ENCODE measurements around the gene GNG12. TPM values are rescaled to one million over a fixed set of nuclear protein-coding genes. Genes with fewer than 3 reads are reported as not detected.

Gene GNG12
- total RNA-seq, 1 experiment from 2014 or later: 23.7 TPM

- Mint-ChIP-seq H3K36me3 (no peaks in the 10 kb centered on the region), H3K4me1 (peaks cover 16% of the 10 kb centered on the region), H3K9me3 (no peaks in the 10 kb centered on the region), H3K27ac (no peak overlapping the region), H3K4me3 (no peak overlapping the region), H3K27me3 (ENCODE audit: low read depth) (no peaks in the 10 kb centered on the region; the same call in 1 of the 2 replicates)
- DNase-seq (ENCODE audit: low spot score) (no peak), ATAC-seq (no peak)
- ChIA-PET CTCF (interaction anchor here (0.6 to 6.4 kb wide), 8 partner anchors 10 to 237 kb away, joined by 3 to 108 read pairs (median 6); no protein-coding TSS in a partner anchor), POLR2A (no interaction called here)
- TF ChIP-seq, protein P1, sequence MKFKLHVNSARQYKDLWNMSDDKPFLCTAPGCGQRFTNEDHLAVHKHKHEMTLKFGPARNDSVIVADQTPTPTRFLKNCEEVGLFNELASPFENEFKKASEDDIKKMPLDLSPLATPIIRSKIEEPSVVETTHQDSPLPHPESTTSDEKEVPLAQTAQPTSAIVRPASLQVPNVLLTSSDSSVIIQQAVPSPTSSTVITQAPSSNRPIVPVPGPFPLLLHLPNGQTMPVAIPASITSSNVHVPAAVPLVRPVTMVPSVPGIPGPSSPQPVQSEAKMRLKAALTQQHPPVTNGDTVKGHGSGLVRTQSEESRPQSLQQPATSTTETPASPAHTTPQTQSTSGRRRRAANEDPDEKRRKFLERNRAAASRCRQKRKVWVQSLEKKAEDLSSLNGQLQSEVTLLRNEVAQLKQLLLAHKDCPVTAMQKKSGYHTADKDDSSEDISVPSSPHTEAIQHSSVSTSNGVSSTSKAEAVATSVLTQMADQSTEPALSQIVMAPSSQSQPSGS (CRISPR knock-in tag; IDR thresholded peaks at IDR 0.05; ENCODE audit: borderline replicate concordance, low read depth): no peak
- TF ChIP-seq FOXJ3 (CRISPR knock-in tag; IDR thresholded peaks at IDR 0.05; ENCODE audit: borderline replicate concordance): no peak
- TF ChIP-seq TEAD1 (CRISPR knock-in tag; IDR thresholded peaks at IDR 0.05): no peak
- TF ChIP-seq, protein P2, sequence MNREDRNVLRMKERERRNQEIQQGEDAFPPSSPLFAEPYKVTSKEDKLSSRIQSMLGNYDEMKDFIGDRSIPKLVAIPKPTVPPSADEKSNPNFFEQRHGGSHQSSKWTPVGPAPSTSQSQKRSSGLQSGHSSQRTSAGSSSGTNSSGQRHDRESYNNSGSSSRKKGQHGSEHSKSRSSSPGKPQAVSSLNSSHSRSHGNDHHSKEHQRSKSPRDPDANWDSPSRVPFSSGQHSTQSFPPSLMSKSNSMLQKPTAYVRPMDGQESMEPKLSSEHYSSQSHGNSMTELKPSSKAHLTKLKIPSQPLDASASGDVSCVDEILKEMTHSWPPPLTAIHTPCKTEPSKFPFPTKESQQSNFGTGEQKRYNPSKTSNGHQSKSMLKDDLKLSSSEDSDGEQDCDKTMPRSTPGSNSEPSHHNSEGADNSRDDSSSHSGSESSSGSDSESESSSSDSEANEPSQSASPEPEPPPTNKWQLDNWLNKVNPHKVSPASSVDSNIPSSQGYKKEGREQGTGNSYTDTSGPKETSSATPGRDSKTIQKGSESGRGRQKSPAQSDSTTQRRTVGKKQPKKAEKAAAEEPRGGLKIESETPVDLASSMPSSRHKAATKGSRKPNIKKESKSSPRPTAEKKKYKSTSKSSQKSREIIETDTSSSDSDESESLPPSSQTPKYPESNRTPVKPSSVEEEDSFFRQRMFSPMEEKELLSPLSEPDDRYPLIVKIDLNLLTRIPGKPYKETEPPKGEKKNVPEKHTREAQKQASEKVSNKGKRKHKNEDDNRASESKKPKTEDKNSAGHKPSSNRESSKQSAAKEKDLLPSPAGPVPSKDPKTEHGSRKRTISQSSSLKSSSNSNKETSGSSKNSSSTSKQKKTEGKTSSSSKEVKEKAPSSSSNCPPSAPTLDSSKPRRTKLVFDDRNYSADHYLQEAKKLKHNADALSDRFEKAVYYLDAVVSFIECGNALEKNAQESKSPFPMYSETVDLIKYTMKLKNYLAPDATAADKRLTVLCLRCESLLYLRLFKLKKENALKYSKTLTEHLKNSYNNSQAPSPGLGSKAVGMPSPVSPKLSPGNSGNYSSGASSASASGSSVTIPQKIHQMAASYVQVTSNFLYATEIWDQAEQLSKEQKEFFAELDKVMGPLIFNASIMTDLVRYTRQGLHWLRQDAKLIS (CRISPR knock-in tag; IDR thresholded peaks at IDR 0.05; ENCODE audit: borderline replicate concordance): no peak
- TF ChIP-seq NFE2L1 (CRISPR knock-in tag; IDR thresholded peaks at IDR 0.05): no peak
- TF ChIP-seq RELA (CRISPR knock-in tag; IDR thresholded peaks at IDR 0.05; ENCODE audit: borderline replicate concordance): no peak
- TF ChIP-seq ZNF232 (CRISPR knock-in tag; IDR thresholded peaks at IDR 0.05): no peak
- TF ChIP-seq EMX1 (CRISPR knock-in tag; IDR thresholded peaks at IDR 0.05): no peak
- TF ChIP-seq, protein P3, sequence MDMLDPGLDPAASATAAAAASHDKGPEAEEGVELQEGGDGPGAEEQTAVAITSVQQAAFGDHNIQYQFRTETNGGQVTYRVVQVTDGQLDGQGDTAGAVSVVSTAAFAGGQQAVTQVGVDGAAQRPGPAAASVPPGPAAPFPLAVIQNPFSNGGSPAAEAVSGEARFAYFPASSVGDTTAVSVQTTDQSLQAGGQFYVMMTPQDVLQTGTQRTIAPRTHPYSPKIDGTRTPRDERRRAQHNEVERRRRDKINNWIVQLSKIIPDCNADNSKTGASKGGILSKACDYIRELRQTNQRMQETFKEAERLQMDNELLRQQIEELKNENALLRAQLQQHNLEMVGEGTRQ (CRISPR knock-in tag; IDR thresholded peaks at IDR 0.05): no peak
- no peak for TF ChIP-seq ZNF396 (CRISPR knock-in tag; IDR thresholded peaks at IDR 0.05; ENCODE audit: borderline replicate concordance)
- TF ChIP-seq, protein P4, sequence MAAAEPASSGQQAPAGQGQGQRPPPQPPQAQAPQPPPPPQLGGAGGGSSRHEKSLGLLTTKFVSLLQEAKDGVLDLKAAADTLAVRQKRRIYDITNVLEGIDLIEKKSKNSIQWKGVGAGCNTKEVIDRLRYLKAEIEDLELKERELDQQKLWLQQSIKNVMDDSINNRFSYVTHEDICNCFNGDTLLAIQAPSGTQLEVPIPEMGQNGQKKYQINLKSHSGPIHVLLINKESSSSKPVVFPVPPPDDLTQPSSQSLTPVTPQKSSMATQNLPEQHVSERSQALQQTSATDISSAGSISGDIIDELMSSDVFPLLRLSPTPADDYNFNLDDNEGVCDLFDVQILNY (CRISPR knock-in tag; IDR thresholded peaks at IDR 0.05): no peak
- TF ChIP-seq, protein P5, sequence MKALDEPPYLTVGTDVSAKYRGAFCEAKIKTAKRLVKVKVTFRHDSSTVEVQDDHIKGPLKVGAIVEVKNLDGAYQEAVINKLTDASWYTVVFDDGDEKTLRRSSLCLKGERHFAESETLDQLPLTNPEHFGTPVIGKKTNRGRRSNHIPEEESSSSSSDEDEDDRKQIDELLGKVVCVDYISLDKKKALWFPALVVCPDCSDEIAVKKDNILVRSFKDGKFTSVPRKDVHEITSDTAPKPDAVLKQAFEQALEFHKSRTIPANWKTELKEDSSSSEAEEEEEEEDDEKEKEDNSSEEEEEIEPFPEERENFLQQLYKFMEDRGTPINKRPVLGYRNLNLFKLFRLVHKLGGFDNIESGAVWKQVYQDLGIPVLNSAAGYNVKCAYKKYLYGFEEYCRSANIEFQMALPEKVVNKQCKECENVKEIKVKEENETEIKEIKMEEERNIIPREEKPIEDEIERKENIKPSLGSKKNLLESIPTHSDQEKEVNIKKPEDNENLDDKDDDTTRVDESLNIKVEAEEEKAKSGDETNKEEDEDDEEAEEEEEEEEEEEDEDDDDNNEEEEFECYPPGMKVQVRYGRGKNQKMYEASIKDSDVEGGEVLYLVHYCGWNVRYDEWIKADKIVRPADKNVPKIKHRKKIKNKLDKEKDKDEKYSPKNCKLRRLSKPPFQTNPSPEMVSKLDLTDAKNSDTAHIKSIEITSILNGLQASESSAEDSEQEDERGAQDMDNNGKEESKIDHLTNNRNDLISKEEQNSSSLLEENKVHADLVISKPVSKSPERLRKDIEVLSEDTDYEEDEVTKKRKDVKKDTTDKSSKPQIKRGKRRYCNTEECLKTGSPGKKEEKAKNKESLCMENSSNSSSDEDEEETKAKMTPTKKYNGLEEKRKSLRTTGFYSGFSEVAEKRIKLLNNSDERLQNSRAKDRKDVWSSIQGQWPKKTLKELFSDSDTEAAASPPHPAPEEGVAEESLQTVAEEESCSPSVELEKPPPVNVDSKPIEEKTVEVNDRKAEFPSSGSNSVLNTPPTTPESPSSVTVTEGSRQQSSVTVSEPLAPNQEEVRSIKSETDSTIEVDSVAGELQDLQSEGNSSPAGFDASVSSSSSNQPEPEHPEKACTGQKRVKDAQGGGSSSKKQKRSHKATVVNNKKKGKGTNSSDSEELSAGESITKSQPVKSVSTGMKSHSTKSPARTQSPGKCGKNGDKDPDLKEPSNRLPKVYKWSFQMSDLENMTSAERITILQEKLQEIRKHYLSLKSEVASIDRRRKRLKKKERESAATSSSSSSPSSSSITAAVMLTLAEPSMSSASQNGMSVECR (CRISPR knock-in tag; IDR thresholded peaks at IDR 0.05; ENCODE audit: borderline replicate concordance): no peak
- TF ChIP-seq, protein P6, sequence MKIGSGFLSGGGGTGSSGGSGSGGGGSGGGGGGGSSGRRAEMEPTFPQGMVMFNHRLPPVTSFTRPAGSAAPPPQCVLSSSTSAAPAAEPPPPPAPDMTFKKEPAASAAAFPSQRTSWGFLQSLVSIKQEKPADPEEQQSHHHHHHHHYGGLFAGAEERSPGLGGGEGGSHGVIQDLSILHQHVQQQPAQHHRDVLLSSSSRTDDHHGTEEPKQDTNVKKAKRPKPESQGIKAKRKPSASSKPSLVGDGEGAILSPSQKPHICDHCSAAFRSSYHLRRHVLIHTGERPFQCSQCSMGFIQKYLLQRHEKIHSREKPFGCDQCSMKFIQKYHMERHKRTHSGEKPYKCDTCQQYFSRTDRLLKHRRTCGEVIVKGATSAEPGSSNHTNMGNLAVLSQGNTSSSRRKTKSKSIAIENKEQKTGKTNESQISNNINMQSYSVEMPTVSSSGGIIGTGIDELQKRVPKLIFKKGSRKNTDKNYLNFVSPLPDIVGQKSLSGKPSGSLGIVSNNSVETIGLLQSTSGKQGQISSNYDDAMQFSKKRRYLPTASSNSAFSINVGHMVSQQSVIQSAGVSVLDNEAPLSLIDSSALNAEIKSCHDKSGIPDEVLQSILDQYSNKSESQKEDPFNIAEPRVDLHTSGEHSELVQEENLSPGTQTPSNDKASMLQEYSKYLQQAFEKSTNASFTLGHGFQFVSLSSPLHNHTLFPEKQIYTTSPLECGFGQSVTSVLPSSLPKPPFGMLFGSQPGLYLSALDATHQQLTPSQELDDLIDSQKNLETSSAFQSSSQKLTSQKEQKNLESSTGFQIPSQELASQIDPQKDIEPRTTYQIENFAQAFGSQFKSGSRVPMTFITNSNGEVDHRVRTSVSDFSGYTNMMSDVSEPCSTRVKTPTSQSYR (CRISPR knock-in tag; IDR thresholded peaks at IDR 0.05): no peak
- TF ChIP-seq PRDM15 (CRISPR knock-in tag; IDR thresholded peaks at IDR 0.05): no peak
- no peak for TF ChIP-seq MAX (CRISPR knock-in tag; IDR thresholded peaks at IDR 0.05)
- TF ChIP-seq NFATC4 (CRISPR knock-in tag; IDR thresholded peaks at IDR 0.05): no peak
- TF ChIP-seq JAZF1 (CRISPR knock-in tag; IDR thresholded peaks at IDR 0.05): no peak
- TF ChIP-seq ATF1 (CRISPR knock-in tag; IDR thresholded peaks at IDR 0.05): no peak
Measured at GRCh38 chr1:67761730-67762129, 71.5 kb downstream of the GNG12 start.
